ENCODE data around the gene PDK4. TPM values are rescaled to one million over a fixed set of nuclear protein-coding genes. Genes with fewer than 3 reads are reported as not detected.

PDK4 gene
- total and polyA plus RNA-seq, 7 donors: 38.4 to 1,066 (median 254) TPM

DNA sequence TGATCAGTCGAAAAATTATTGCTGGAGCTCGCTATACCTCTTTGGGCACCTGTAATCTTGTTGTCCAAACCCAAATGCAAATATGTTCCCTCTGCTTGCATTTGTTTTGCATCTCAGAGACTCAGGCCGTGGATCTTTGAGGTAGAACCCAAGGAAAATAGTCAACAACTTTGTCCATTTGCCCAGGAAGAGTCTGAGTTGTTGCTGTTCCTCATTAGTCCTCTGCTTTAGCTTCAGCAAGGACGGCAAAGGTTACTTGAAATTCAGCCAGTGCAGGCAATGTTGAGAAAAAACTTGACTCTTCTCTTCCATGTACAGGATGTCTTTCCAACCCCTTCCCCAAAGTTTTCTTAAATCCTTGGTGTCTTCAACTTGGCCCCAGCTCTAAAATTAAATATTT lies 45.8 kb downstream of the PDK4 start:
- intact Hi-C loops (cut with DNase I): loop anchor here (1.0 to 2.0 kb wide), 2 partner anchors 32 to 46 kb away; partner anchors contain the start of gene PDK4
- Histone ChIP-seq H3K4me1 (peaks cover 0 to 66% (median 57%) of the 10 kb centered on the region in 4 donors), H3K36me3 (no peaks in the 10 kb centered on the region), H3K4me3 (peak overlapping the region in 1 of 4 donors; percentile 13), H3K27ac (peak overlapping the region; percentile 89 to 95 (median 94)), H3K9me3 (no peaks in the 10 kb centered on the region), H3K27me3 (no peaks in the 10 kb centered on the region)
- 18 to 61% methylated on average over 4 of the region's 4 CpGs for WGBS, 2 donors
- DNase-seq: no peak
- TF ChIP-seq, protein P1, sequence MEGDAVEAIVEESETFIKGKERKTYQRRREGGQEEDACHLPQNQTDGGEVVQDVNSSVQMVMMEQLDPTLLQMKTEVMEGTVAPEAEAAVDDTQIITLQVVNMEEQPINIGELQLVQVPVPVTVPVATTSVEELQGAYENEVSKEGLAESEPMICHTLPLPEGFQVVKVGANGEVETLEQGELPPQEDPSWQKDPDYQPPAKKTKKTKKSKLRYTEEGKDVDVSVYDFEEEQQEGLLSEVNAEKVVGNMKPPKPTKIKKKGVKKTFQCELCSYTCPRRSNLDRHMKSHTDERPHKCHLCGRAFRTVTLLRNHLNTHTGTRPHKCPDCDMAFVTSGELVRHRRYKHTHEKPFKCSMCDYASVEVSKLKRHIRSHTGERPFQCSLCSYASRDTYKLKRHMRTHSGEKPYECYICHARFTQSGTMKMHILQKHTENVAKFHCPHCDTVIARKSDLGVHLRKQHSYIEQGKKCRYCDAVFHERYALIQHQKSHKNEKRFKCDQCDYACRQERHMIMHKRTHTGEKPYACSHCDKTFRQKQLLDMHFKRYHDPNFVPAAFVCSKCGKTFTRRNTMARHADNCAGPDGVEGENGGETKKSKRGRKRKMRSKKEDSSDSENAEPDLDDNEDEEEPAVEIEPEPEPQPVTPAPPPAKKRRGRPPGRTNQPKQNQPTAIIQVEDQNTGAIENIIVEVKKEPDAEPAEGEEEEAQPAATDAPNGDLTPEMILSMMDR (IDR thresholded peaks at IDR 0.05): no peak
- no peak for TF ChIP-seq EP300 (IDR thresholded peaks at IDR 0.05)
- TF ChIP-seq POLR2AphosphoS5 (IDR thresholded peaks at IDR 0.05): no peak
- no peak for TF ChIP-seq POLR2A (IDR thresholded peaks at IDR 0.05)

DNA sequence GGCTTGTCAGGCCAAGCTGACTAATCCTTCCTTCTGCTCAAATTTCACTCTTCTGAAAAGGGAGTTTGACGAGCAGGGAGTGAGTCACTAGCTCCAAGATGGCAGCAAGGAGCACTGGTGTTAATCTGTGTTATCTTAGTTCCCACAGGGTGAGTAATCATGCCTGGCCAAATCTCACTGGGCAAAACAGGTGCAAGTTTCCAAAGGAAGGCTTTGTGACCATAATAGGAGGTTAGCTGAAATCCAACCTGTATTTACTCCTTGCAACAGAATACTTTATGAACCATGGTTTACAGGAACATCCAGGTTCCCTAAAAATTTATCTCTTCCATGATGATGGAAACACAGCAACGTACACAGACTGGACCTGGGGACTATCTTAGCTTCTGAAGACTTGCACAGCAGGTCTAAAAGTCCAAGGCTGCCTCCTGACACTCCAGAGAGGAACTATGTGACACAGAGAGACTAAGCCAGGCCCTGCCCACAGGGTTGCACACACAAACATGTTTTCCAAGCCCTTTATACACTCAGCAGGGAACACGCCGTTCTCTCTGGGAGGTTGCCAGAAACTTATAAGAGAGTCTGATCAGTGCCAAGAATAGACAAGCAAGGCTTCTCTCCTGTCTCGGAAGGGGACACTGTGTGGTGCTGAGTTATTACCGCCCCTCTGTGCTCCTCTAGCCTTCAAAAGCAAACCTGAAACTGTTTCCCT lies 46.3 kb downstream of the PDK4 start:
- intact Hi-C loops (cut with DNase I): loop anchor here (1.0 to 10.0 kb wide), 3 partner anchors 33 to 225 kb away; partner anchors contain the start of genes DYNC1I1 and PDK4
- peak overlapping the region; percentile 89 to 95 (median 94) for H3K27ac ChIP-seq
- H3K27me3 ChIP-seq: no peaks in the 10 kb centered on the region
- 7 to 41% methylated on average over 6 of the region's 6 CpGs for WGBS, 2 donors
- no peaks in the 10 kb centered on the region for H3K36me3 ChIP-seq
- DNase-seq: peak; percentile 99
- H3K9me3 ChIP-seq: no peaks in the 10 kb centered on the region
- peaks cover 0 to 70% (median 60%) of the 10 kb centered on the region in 4 donors for H3K4me1 ChIP-seq
- peak overlapping the region in 2 of 4 donors; percentile 5 to 13 for H3K4me3 ChIP-seq
- peak; percentile 95 to 98 (median 96) for TF ChIP-seq POLR2AphosphoS5 (IDR thresholded peaks at IDR 0.05)
- peak; percentile 97 to 99 (median 99) for TF ChIP-seq EP300 (IDR thresholded peaks at IDR 0.05)
- TF ChIP-seq, protein P1 (IDR thresholded peaks at IDR 0.05): no peak
- TF ChIP-seq POLR2A (IDR thresholded peaks at IDR 0.05): peak; percentile 30 to 40

DNA sequence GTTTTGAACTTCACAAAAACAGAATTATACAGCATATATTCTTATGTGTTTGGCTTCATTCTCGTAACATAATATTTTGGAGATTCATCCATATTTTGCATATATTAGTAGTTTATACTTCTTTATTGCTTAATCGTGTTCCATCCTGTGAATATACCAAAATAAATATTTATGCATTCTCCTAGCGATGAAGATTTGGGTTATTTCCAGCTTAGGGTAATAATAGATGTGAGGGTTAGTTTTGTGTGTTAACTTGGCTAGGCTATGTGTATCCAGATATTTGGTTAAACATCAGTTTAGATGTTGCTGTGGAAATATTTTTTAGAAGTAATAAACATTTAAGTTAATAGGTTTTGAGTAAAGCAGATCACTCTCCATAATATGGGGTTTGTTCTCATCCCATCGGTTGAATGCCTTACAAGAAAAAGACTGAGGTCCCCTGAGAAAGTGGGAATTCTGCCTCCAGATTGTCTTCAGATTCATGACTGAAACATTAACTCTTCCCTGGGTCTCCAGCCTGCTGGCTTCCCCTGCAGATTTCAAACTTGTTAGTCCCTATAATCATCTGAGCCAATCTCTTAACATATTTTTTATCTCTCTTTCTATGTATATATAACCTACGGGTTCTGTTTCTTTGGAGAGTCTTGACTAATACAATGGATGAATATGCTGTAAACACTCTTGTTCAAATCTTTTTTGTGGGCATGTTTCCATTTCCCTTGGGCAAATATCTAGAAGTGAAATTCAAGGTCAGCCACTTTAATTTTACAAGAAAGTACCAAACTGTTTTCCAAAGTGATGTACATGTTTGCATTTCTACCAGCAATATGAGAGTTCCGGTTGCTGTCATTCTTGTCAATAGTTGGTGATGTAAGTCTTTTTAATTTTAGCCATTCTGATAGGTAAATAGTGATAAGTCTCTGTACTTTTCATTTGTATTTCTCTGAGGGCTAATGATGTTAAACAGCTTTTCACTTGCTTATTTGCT lies 48.7 kb downstream of the PDK4 start:
- Histone ChIP-seq H3K36me3 (no peaks in the 10 kb centered on the region), H3K27me3 (no peaks in the 10 kb centered on the region), H3K4me1 (peaks cover 0 to 79% (median 64%) of the 10 kb centered on the region in 4 donors), H3K27ac (peak overlapping the region; percentile 89 to 95 (median 94)), H3K9me3 (no peaks in the 10 kb centered on the region), H3K4me3 (no peak overlapping the region)
- TF ChIP-seq, protein P1 (IDR thresholded peaks at IDR 0.05): no peak
- TF ChIP-seq POLR2AphosphoS5 (IDR thresholded peaks at IDR 0.05): no peak
- TF ChIP-seq POLR2A (IDR thresholded peaks at IDR 0.05): no peak
- no peak for TF ChIP-seq EP300 (IDR thresholded peaks at IDR 0.05)
- intact Hi-C loops (cut with DNase I): loop anchor here (10.0 kb wide), 1 partner anchor 227 kb away; the partner anchor contains the start of gene DYNC1I1
- no peak for DNase-seq
- WGBS, 2 donors: 67 to 73% methylated on average over 6 of the region's 6 CpGs

DNA sequence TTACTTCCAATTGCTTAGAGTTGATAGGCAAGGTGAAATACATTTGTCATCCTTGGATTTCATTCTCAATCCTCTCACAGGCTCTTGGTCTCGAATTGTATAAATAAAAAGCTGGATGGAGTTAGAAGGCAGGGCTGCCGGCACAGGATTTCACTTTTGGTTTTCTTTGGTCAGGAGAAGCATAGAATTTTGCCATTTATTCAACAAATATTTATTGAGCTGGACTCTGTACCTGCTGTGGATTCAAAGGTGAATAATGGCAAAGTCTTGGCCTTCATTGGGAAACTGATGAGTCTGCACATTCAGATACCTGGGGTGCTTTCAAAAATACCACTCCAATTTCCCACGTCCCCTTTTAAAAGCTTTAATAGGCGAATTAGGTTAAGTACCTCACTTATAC lies 49.7 kb downstream of the PDK4 start:
- intact Hi-C loops (cut with DNase I): loop anchor here (10.0 kb wide), 1 partner anchor 228 kb away; the partner anchor contains the start of gene DYNC1I1
- WGBS, 2 donors: 77 to 81% methylated on average over 4 of the region's 4 CpGs
- Histone ChIP-seq H3K4me3 (peak overlapping the region in 1 of 4 donors; percentile 6), H3K4me1 (peaks cover 0 to 73% (median 64%) of the 10 kb centered on the region in 4 donors), H3K36me3 (no peaks in the 10 kb centered on the region), H3K9me3 (no peaks in the 10 kb centered on the region), H3K27me3 (no peaks in the 10 kb centered on the region), H3K27ac (peak overlapping the region; percentile 89 to 95 (median 94))
- no peak for TF ChIP-seq POLR2A (IDR thresholded peaks at IDR 0.05)
- no peak for DNase-seq

Measured in sigmoid colon (tissue), 7 donors.